ENCODE measurements around the gene DCDC2B.
"Not testable (repeated sequence)": the region's sequence is repeated elsewhere in the genome, so short reads cannot be mapped to it uniquely, and the experiment has no call there.

The DCDC2B gene

DNA sequence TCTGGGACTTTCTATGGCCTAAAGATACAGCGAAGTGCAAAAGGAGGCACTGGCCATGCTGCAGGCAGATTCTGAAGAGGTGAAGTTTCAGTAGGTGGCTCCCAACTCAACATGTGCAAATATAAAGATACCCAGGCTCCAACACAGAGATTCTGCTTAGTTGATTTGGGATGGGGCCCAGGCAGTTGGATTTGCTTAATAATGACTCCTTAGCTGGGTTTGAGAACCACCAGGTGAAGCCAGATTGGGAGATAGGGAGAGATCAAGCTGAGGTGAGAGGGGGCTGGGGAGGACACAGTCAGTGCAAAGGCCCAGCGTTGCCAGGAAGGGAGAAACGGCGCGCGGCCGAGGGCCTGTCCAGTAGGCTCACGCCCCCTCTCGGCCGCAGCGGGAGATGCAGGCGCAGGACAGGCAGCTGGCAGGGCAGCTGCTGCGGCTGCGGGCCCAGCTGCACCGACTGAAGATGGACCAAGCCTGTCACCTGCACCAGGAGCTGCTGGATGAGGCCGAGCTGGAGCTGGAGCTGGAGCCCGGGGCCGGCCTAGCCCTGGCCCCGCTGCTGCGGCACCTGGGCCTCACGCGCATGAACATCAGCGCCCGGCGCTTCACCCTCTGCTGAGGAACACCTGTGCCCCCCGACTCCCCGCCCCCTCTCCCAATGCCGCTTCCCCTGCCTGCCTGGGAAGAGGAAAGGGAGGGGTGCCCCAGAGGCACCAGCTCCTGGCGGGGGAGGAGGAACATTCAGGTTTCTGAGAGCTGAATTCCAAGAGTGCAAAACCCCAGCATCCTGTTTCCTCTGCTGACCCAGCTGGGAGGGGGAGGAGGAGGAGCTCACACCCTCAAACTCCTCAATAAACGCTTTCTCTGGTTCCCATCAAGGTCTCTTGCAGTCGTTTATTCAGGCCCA, 39.3 kb downstream of the DCDC2B start:
- H3K27ac ChIP-seq (ENCODE audit: low read depth, low read length), result peak overlapping the region; percentile 63; the same call in 1 of the 2 replicates
- no peak overlapping the region for H3K9ac ChIP-seq (ENCODE audit: low read depth, low read length)
- H3K27me3 ChIP-seq (ENCODE audit: insufficient read depth, low read length), result no peaks in the 10 kb centered on the region
- no peaks in the 10 kb centered on the region for H3K9me3 ChIP-seq (ENCODE audit: insufficient read depth, low read depth, low read length)
- 7% methylated on average over 27 of the region's 31 CpGs for WGBS
- H3K4me1 ChIP-seq (ENCODE audit: insufficient read depth, low read length), result peaks cover 13% of the 10 kb centered on the region
- H3K4me3 ChIP-seq (ENCODE audit: low read length), result peak overlapping the region; percentile 46
- no peaks in the 10 kb centered on the region for H3K36me3 ChIP-seq (ENCODE audit: insufficient read depth, low read length)

DNA sequence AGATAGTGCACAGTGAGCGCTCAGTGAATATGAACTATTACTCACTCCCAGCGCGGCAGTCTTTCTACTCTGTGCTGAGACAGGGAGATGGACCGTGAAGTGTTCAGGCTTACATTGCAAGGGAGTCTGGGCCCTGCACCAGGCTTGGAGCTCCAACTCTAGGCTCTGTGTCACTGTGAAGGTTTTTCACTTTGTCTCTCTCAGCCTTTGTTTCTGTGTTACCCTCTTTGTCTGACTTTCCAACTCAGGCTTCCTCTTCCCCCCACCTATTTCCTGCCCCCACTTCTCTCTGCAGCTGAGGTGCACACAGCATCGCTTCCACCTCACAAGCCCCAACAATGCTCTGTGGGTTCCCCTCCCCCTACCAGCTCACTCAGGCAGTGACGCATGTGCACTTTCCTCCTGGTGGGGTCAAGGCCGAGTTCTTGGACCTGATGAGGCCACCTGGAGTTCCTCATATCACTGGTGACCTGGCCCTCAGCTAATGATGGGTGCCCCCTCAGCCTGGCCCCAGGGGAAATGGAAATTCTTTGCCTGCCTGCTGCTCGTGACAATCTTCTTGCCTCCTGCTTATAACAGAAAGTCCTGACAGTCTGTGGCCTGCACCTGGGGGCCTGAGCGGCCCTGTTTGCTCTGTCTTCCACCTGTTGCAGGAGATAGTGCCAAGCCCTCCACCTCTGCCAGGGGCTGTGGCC, 41.1 kb downstream of the DCDC2B start:
- Histone ChIP-seq H3K9me3 (ENCODE audit: insufficient read depth, low read depth, low read length) (no peaks in the 10 kb centered on the region), H3K27me3 (ENCODE audit: insufficient read depth, low read length) (no peaks in the 10 kb centered on the region), H3K4me3 (ENCODE audit: low read length) (no peak overlapping the region), H3K4me1 (ENCODE audit: insufficient read depth, low read length) (peaks cover 13% of the 10 kb centered on the region), H3K9ac (ENCODE audit: low read depth, low read length) (no peak overlapping the region), H3K27ac (ENCODE audit: low read depth, low read length) (no peak overlapping the region), H3K36me3 (ENCODE audit: insufficient read depth, low read length) (no peaks in the 10 kb centered on the region)
- 65% methylated on average over 9 of the region's 9 CpGs for WGBS

DNA sequence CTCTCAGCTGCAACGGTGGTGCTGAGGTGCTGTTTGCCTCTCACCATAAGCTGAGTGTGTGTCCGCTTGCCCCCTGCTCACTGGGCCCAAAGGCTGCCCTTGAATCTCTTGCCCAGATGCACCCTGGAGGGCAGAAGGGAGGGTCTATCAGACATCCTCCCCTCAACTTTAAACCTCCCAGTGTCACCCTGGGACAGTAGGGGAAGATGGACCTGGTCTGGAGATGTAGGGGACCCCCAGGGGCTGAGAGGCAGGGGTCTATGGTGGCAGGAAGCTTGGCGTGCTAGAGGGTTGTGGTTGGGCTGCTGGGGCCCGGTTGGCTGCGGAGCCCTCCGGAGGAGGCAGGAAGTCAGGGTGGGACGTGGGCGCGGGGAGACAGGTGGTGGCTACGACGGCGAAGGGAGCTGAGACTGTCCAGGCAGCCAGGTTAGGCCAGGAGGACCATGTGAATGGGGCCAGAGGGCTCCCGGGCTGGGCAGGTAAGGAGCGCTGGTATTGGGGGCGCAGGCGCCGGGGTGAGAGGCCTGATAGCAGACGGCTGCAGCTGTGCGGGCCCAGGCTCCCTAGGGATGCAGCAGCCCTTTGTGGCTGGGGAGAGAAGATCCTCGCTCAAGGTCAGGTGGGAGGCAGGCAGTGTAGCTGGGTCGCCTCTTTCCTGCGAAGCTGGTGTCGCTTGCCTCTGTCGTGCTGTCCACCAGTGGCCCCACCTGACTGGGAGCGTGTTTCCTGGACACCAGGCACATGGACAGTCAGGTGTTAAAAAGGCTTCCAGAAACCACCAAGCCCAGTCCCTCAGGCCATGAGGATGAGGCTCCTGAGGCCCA, 42.2 kb downstream of the DCDC2B start, which contains the start of gene LCK:
Gene LCK, plus strand, starts transcription at position 373 of the 824 bp plus-strand sequence. CDS start 23,065 bp downstream, outside the sequence.
- H3K4me1 ChIP-seq (ENCODE audit: insufficient read depth, low read length), result peaks cover 13% of the 10 kb centered on the region
- no peak within 1 kb of the TSS for H3K9ac ChIP-seq (ENCODE audit: low read depth, low read length)
- no peak within 1 kb of the TSS for H3K4me3 ChIP-seq (ENCODE audit: low read length)
- H3K9me3 ChIP-seq (ENCODE audit: insufficient read depth, low read depth, low read length), result no peaks in the 10 kb centered on the region
- WGBS, result 89% methylated on average over 25 of the region's 25 CpGs
- no peaks in the 10 kb centered on the region for H3K27me3 ChIP-seq (ENCODE audit: insufficient read depth, low read length)
- no peak within 1 kb of the TSS for H3K27ac ChIP-seq (ENCODE audit: low read depth, low read length)
- no peaks in the 10 kb centered on the region for H3K36me3 ChIP-seq (ENCODE audit: insufficient read depth, low read length)

DNA sequence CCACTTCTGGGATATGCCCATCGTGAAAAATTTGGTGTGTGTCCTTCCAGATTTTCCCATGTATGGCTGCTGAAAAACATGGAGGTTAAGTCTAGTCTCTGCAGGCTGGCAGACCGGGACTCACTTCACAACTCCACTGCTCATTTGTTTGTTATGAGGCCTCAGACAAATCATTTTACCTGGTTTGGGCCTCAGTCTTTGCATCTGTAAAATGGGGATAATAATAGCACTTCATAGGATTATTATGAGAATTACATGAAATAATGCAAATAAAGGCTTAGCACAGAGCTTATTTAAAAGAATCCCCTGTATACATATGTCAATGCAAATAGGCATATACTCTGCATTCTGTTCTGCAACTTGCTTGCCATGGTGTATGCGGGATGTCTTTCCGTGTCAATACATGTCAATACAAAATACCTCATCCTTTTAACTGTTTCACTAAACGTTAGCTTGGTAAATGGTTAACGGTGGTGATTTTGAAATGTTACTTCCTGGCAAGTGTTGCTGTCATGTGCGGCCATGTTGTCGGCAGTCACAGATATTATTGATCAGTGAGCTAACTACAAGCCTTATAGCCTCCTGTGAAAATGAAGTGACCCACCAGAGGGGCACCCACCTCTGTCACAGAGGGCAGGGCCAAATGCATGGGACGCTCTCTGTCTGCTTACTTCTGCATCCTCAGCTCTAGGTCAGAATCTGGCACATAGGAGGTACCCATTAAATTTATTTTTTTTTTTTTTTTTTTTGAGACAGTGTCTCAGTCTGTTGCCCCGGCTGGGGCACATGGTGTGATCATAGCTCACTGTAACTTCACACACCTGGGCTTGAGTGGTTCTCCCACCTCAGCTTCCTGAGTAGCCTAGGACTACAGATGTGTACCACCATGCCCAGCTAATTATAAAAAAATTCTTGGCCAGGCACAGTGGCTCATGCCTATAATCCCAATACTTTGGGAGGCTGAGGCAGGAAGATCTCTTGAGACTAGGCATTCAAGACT, 46.5 kb downstream of the DCDC2B start:
- Histone ChIP-seq H3K27me3 (ENCODE audit: insufficient read depth, low read length) (no peaks in the 10 kb centered on the region), H3K9me3 (ENCODE audit: insufficient read depth, low read depth, low read length) (no peaks in the 10 kb centered on the region), H3K36me3 (ENCODE audit: insufficient read depth, low read length) (no peaks in the 10 kb centered on the region), H3K4me1 (ENCODE audit: insufficient read depth, low read length) (0 out of 2 replicates have a peak, but pooled peaks cover under 1% of the 10 kb centered on the region), H3K4me3 (ENCODE audit: low read length) (no peak overlapping the region), H3K9ac (ENCODE audit: low read depth, low read length) (no peak overlapping the region), H3K27ac (ENCODE audit: low read depth, low read length) (no peak overlapping the region)
- WGBS, result 95% methylated on average over 10 of the region's 10 CpGs

GRCh38 chr1:32256473-32257226, 47.8 kb downstream of the DCDC2B start:
- Histone ChIP-seq H3K27ac (ENCODE audit: low read depth, low read length) (no peak overlapping the region), H3K4me1 (ENCODE audit: insufficient read depth, low read length) (no peaks in the 10 kb centered on the region), H3K9me3 (ENCODE audit: insufficient read depth, low read depth, low read length) (no peaks in the 10 kb centered on the region), H3K36me3 (ENCODE audit: insufficient read depth, low read length) (no peaks in the 10 kb centered on the region), H3K9ac (ENCODE audit: low read depth, low read length) (no peak overlapping the region), H3K27me3 (ENCODE audit: insufficient read depth, low read length) (no peaks in the 10 kb centered on the region), H3K4me3 (ENCODE audit: low read length) (no peak overlapping the region)
- 94% methylated on average over 8 of the region's 9 CpGs for WGBS

DNA sequence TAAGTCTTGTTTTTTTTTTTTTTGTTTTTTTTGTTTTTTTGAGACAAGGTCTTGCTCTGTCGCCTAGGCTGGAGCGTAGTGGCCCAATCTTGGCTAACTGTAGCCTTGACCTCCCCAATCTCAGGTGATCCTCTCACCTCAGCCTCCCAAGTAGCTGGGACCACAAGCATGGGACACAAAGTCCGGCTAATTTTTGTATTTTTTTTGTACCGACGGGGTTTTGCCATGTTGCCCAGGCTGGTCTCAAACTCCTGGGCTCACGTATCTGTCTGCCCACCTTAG, 48.3 kb downstream of the DCDC2B start:
- H3K36me3 ChIP-seq (ENCODE audit: insufficient read depth, low read length), result no peaks in the 10 kb centered on the region
- H3K9ac ChIP-seq (ENCODE audit: low read depth, low read length), result no peak overlapping the region
- 94% methylated on average over 6 of the region's 6 CpGs for WGBS
- no peak overlapping the region for H3K4me3 ChIP-seq (ENCODE audit: low read length)
- H3K9me3 ChIP-seq (ENCODE audit: insufficient read depth, low read depth, low read length), result no peaks in the 10 kb centered on the region
- H3K27me3 ChIP-seq (ENCODE audit: insufficient read depth, low read length), result no peaks in the 10 kb centered on the region
- no peak overlapping the region for H3K27ac ChIP-seq (ENCODE audit: low read depth, low read length)
- H3K4me1 ChIP-seq (ENCODE audit: insufficient read depth, low read length), result no peaks in the 10 kb centered on the region

DNA sequence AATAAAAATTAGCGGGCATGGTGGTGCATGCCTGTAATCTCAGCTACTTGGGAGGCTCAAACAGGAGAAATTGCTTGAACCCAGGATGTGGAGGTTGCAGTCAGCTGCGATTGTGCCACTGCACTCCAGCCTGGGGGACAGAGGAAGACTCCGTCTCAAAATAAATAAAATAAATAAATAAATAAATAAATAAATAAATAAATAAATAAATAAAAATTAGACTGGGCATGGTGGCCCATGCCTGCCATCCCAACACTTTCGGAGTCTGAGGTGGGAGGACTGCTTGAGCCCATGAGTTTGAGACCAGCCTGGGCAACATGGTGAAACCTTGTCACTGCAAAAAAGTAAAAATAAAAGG, 54.3 kb downstream of the DCDC2B start:
- not testable (repeated sequence) for H3K9me3 ChIP-seq (ENCODE audit: insufficient read depth, low read depth, low read length); H3K27ac ChIP-seq (ENCODE audit: low read depth, low read length); H3K9ac ChIP-seq (ENCODE audit: low read depth, low read length); H3K36me3 ChIP-seq (ENCODE audit: insufficient read depth, low read length); H3K4me1 ChIP-seq (ENCODE audit: insufficient read depth, low read length); H3K27me3 ChIP-seq (ENCODE audit: insufficient read depth, low read length); H3K4me3 ChIP-seq (ENCODE audit: low read length)
- 97% methylated on average over 3 of the region's 4 CpGs for WGBS

DNA sequence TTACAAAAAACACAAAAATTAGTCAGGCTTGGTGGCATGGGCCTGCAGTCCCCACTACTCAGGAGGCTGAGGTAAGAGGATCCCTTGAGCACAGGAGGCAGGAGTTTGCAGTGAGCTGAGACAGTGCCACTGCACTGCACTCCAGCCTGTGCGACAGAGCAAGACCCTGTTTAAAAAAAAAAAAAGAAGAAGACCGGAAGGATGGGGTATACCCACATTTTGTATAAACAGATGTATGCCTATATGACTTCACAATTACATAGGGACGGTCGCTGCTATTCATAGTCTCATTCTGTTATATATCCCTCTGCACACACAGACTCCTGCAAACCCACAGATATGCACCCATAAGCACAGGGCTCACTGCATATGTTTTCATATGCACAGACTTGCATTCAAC, 54.9 kb downstream of the DCDC2B start:
- no peak overlapping the region for H3K4me3 ChIP-seq (ENCODE audit: low read length)
- 97% methylated on average over 3 of the region's 4 CpGs for WGBS
- no peaks in the 10 kb centered on the region for H3K9me3 ChIP-seq (ENCODE audit: insufficient read depth, low read depth, low read length)
- H3K9ac ChIP-seq (ENCODE audit: low read depth, low read length), result no peak overlapping the region
- no peak overlapping the region for H3K27ac ChIP-seq (ENCODE audit: low read depth, low read length)
- no peaks in the 10 kb centered on the region for H3K4me1 ChIP-seq (ENCODE audit: insufficient read depth, low read length)
- H3K27me3 ChIP-seq (ENCODE audit: insufficient read depth, low read length), result no peaks in the 10 kb centered on the region
- H3K36me3 ChIP-seq (ENCODE audit: insufficient read depth, low read length), result no peaks in the 10 kb centered on the region
